Suprapubic skin (tissue), 4 donors: ENCODE data around the gene CYB561. TPM values are rescaled to one million over a fixed set of nuclear protein-coding genes. Genes with fewer than 3 reads are reported as not detected.

Source experiments
- DNase-seq, 2 donors: peaks; one replicate each; pipeline ENCODE4 v3.0.0-alpha.2; 2019; ENCODE audit warnings: low spot score in 2 of 2
- H3K27ac ChIP-seq: fragments of 200-600 bp; sonication (generic); one replicate; pipeline ENCODE4 v1.5.1; 2019
- H3K27me3 ChIP-seq: fragments of 200-600 bp; sonication (generic); one replicate; pipeline ENCODE4 v1.5.1; 2019
- H3K36me3 ChIP-seq: fragments of 200-600 bp; sonication (generic); one replicate; pipeline ENCODE4 v1.5.1; 2019
- H3K4me1 ChIP-seq: fragments of 200-600 bp; sonication (generic); one replicate; pipeline ENCODE4 v1.5.1; 2019
- H3K4me3 ChIP-seq: fragments of 200-600 bp; sonication (generic); one replicate; pipeline ENCODE4 v1.5.1; 2019; ENCODE audit warnings: mild to moderate bottlenecking
- H3K9me3 ChIP-seq: fragments of 200-600 bp; sonication (generic); one replicate; pipeline ENCODE4 v1.5.1; 2019
- CTCF ChIP-seq, 2 donors: fragments of 200-600 bp in 1 of 2; fragments of 450-650 bp in 1 of 2; sonication (generic) in 1 of 2; IDR thresholded peaks; one replicate each; pipeline ENCODE4 v1.5.1; 2016 to 2019; ENCODE audit warnings: antibody characterized with exemption in 2 of 2, mild to moderate bottlenecking in 1 of 2, moderate library complexity in 1 of 2
- EP300 ChIP-seq: sonication (generic); formaldehyde crosslinking; IDR thresholded peaks from one replicate; pipeline ENCODE4 v1.6.1; 2017; ENCODE audit warnings: antibody characterized with exemption
- POLR2A ChIP-seq, 2 donors: fragments of 450-650 bp; IDR thresholded peaks; one replicate each; pipeline ENCODE4 v1.6.1; 2017; ENCODE audit warnings: antibody characterized with exemption in 2 of 2, mild to moderate bottlenecking in 2 of 2, moderate library complexity in 2 of 2
- POLR2AphosphoS5 ChIP-seq, 3 donors: sonication (generic); formaldehyde crosslinking; IDR thresholded peaks; one replicate each; pipeline ENCODE4 v1.6.1; 2017; ENCODE audit warnings: antibody characterized with exemption in 3 of 3
- WGBS: methylation state at CpG from one replicate; pipeline ENCODE4 v1.1.5; 2018; 5-methylcytosine and 5-hydroxymethylcytosine counted together
- total RNA-seq, 4 donors: library from RNA; depleted of rRNA; stranded (reverse); fragments of >200 nt; gene quantifications; one replicate each; pipeline ENCODE4 v1.1.0, GENCODE V29; 2016

The CYB561 gene
- total RNA-seq, 4 donors from 2014 or later, result 36.9 to 87.9 (median 56.4) TPM

GRCh38 chr17:63387656-63388340 lies 58.3 kb downstream of the CYB561 start:
- peaks cover 21% of the 10 kb centered on the region for H3K36me3 ChIP-seq
- H3K27me3 ChIP-seq, result no peaks in the 10 kb centered on the region
- WGBS, result 76% methylated on average over 4 of the region's 4 CpGs
- no peaks in the 10 kb centered on the region for H3K4me1 ChIP-seq
- no peak for DNase-seq
- no peak overlapping the region for H3K27ac ChIP-seq
- H3K4me3 ChIP-seq, result no peak overlapping the region
- no peaks in the 10 kb centered on the region for H3K9me3 ChIP-seq
- TF ChIP-seq CTCF (IDR thresholded peaks at IDR 0.05) (no peak), EP300 (no peak)

DNA sequence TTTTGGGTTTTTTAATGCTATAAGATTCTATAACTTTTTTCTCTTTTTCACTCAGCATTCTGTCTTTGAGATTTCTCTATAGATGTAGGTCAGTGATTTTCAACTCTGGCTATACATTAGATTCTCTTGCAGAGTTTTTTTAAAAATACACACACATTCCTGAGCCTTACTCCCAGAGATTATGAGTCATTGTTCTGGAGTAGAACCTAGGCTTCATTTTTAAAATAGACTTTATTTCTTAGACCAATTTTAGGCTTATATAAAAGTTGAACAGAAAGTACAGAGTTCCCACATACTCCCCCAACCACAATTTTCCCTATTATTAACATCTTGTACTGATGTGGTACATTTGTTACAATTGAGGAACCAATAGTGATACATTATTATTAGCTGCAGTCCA lies 63.3 kb downstream of the CYB561 start:
- Histone ChIP-seq H3K9me3 (no peaks in the 10 kb centered on the region), H3K36me3 (peaks cover 18% of the 10 kb centered on the region), H3K27me3 (no peaks in the 10 kb centered on the region), H3K27ac (no peak overlapping the region), H3K4me3 (no peak overlapping the region), H3K4me1 (no peaks in the 10 kb centered on the region)
- DNase-seq, result no peak
- no peak for TF ChIP-seq POLR2A (IDR thresholded peaks at IDR 0.05)
- TF ChIP-seq EP300, result no peak
- TF ChIP-seq POLR2AphosphoS5 (IDR thresholded peaks at IDR 0.05), result no peak
- no peak for TF ChIP-seq CTCF (IDR thresholded peaks at IDR 0.05)

Other genes with a start within 250 kb of the CYB561 start
- 1 to 10 TPM in 3 of 4 donors, under 1 TPM in 1; 0.79 to 6.3 (median 4.0) TPM for gene ACE, start 30.8 kb upstream of the CYB561 start, total RNA-seq
- not detected for gene KCNH6, start 77.1 kb upstream of the CYB561 start, total RNA-seq
- 10 to 100 TPM; 22.4 to 30.9 (median 27.4) TPM for gene DCAF7, start 104.2 kb upstream of the CYB561 start, total RNA-seq
- gene TACO1, start 154.6 kb upstream of the CYB561 start, total RNA-seq, result 10 to 100 TPM in 2 of 4 donors, 1 to 10 TPM in 2; 9.3 to 20.2 (median 10.2) TPM
- 10 to 100 TPM; 31.6 to 55.1 (median 44.3) TPM for gene MAP3K3, start 176.1 kb upstream of the CYB561 start, total RNA-seq